AG09309 (cell line): ENCODE data around the gene LMO7.

ENCODE experiments used
- DNase-seq: peaks from one replicate; pipeline ENCODE4 v3.0.0-alpha.2; 2010; ENCODE audit warnings: low read depth
- H3K4me3 ChIP-seq: 2 replicates; pipeline ENCODE4 v1.5.1; 2011; ENCODE audit warnings: mild to moderate bottlenecking, low read depth, low read length, moderate library complexity; ENCODE audit not compliant: control insufficient read depth
- TF ChIP-seq, protein P1 (sequence below): IDR thresholded peaks from 2 replicates; pipeline ENCODE4 v1.5.1; 2011; ENCODE audit warnings: mild to moderate bottlenecking, low read depth, low read length, inconsistent platforms; ENCODE audit not compliant: insufficient read depth, control insufficient read depth; ENCODE audit errors: missing control alignments

LMO7 gene

DNA sequence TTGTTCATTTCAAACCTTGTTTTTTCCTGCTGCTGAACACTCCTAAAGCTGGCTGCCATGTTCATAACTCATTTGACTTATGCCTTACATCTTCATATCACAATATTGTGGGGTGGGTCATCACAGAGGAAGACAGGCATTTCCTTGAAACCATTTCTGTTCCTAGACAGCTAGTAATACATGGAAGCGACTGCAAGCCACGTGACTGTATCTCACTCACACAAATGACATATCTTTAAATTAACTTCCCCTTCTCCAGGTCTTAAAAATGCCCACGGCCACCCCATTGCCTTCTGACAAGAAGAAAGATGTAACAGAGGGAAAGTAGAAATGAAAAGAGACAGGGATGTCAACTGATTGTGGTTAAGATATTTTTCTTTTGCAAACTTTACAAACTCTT lies 236.8 kb downstream of the LMO7 start:
- TF ChIP-seq, protein P1, sequence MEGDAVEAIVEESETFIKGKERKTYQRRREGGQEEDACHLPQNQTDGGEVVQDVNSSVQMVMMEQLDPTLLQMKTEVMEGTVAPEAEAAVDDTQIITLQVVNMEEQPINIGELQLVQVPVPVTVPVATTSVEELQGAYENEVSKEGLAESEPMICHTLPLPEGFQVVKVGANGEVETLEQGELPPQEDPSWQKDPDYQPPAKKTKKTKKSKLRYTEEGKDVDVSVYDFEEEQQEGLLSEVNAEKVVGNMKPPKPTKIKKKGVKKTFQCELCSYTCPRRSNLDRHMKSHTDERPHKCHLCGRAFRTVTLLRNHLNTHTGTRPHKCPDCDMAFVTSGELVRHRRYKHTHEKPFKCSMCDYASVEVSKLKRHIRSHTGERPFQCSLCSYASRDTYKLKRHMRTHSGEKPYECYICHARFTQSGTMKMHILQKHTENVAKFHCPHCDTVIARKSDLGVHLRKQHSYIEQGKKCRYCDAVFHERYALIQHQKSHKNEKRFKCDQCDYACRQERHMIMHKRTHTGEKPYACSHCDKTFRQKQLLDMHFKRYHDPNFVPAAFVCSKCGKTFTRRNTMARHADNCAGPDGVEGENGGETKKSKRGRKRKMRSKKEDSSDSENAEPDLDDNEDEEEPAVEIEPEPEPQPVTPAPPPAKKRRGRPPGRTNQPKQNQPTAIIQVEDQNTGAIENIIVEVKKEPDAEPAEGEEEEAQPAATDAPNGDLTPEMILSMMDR = no peak
- no peak for DNase-seq
- H3K4me3 ChIP-seq = no peak overlapping the region

DNA sequence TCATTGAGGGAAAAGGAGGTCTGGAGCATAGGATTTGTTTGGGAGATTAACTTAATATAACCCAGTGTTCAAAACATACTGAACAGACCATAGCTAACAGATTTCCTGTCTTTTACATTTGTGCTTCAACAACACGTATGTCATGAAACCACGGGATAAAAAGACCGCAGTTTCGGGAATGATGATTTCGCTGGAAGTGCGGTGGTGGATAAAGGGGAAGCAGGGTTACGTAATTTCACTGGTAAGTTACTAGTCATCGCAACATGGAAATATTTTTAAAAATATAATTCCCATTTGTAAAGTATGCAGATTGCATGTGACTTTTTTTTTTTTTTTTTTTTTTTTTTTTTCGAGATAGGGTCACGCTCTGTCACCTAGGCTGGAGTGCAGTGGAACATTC lies 237.4 kb downstream of the LMO7 start:
- TF ChIP-seq, protein P1 = no peak
- no peak overlapping the region for H3K4me3 ChIP-seq
- DNase-seq = no peak

DNA sequence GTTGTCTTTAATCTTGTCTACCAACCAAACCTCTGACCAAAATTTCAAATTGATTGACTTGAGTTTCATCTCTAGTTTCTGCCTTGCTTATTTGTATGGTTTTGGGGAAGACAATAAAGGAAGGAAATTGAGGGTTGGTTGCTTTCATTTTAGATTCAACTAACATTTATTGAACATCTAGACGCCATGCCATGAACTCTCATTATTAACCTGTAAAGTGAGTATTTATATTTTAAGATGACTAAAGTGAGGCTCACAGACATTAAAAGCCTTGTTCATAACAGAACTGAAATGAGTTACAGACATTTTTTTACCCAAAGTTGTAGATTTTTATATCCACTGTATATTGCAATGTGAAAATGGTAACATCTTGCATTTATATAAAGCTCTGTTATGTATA lies 239.3 kb downstream of the LMO7 start:
- TF ChIP-seq, protein P1 = no peak
- DNase-seq = no peak
- no peak overlapping the region for H3K4me3 ChIP-seq

DNA sequence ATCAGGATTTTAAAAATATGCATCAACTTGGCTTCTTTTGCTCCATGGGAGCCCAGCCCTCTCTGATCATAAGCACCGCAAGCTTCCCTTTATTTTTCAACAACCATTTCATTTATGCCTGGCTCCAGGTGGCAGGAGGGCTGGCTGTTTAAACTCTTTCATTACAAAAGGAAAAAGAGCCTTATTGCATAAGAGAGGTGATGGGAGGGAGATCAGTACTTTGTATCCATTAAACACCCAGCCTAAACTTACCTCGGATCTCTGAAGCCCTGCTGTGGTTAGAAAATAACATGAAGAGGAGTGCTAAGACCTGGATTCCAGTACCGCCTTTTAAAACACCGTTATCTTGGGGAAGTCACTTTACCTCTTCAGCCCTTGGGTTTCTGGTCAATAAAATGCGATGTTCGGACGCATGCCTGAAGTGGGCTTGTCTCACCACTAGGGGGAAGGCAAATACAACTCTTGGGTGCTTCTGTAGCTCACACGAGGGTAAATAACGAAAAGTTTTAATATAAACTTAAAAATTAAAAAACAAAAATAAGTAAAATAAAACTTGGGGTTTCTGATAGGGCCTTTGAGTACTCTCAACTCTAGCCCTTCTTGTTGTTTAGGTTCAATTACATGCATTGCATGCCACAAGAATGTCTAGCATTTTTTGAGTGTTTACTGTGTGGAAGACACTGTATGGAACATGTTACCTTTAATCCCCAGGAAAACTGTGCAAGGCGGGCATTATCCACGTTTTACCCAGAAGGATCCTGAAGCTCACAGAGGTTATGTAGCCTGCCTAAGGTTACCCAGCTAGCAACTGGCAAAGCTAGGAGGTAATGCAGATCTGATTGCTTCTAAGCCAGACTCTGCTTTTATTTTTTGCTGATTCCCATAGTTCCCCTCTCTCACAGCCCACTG lies 240.3 kb downstream of the LMO7 start:
- H3K4me3 ChIP-seq = no peak overlapping the region
- DNase-seq = no peak
- TF ChIP-seq, protein P1 = peak; percentile 83

DNA sequence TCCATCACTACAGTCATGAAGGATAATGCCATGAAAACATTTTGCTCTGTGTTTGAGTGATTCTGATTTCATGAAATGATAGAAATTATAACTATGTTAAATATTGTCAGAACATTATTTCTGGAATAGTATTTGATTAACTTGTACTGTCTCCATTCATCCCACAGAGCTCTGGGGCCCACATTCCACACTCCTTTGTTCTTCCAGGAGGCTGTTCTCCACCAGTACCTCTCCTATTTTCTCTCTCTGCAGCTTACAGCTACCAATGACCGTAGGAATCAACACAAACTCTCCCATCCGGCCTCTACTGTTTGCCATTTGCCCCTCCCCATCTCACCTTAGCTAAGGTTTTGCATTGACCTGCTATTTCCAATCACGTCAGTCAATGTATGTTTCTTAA lies 240.9 kb downstream of the LMO7 start:
- no peak for DNase-seq
- no peak overlapping the region for H3K4me3 ChIP-seq
- TF ChIP-seq, protein P1 = no peak

DNA sequence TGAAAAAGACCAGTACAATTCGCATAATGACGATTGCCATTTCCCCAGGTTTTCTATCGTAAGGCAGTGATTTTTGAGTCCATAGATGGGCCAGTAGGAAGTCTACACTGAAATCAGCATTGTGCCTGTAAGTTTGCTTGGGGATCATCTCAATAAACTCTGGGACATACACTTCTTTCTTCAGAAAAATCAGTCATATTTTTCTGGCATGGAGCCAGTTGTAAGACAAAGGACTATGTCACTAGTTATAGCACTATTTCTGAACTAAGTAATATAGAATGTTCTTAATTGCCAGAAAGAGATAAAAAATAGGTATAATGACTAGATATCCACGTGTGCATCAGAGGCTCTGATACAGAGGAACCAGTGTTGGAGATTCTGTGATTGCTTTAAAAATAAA lies 243.5 kb downstream of the LMO7 start:
- DNase-seq = no peak
- TF ChIP-seq, protein P1 = no peak

More for the DNA sequence above, 243.5 kb downstream of the LMO7 start:
- H3K4me3 ChIP-seq = no peak overlapping the region
